Cortex of kidney (tissue), 1 donor: ENCODE data around the gene CCAR1.
"Not testable (repeated sequence)": the region's sequence is repeated elsewhere in the genome, so short reads cannot be mapped to it uniquely, and the experiment has no call there.

Experiments
- DNase-seq: peaks from one replicate; lab custom pipeline; 2025; lab: John Stamatoyannopoulos, UW

CCAR1 gene

GRCh38 chr10:68827592-68827959 is 106.5 kb downstream of the CCAR1 start:
- DNase-seq = not testable (repeated sequence)

DNA sequence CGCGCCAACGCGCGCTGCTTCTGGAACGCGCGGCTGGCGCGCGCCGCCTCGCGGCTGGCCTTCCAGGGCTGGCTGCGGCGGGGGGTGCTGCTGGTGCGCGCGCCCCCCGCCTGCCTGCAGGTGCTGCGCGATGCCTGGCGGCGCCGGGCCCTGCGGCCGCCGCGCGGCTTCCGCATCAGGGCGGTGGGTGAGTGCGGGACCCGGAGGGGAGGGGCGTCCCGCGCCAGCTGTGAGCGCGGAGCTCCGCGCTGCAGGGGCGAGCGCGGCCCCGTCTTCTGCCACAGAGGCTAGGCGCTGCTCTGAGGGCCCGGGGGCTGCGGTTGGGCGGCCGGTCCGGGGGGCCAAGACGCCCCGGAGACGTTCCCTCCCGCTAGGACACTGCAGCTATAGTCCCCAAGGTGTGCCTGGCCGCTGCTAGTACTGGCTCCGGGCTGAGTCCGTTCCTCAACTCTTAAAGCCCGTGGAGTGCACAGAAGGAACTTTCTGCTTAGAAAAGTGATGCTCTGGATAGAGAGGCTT is 107.1 kb downstream of the CCAR1 start:
- not testable (repeated sequence) for DNase-seq

GRCh38 chr10:68828833-68829232 is 107.8 kb downstream of the CCAR1 start:
- DNase-seq = no peak

GRCh38 chr10:68829521-68829920 is 108.5 kb downstream of the CCAR1 start:
- no peak for DNase-seq

- no peak for DNase-seq
Observed at GRCh38 chr10:68829952-68830351, 108.9 kb downstream of the CCAR1 start.

- no peak for DNase-seq
Observed at GRCh38 chr10:68831961-68832455, 111.0 kb downstream of the CCAR1 start.

DNA sequence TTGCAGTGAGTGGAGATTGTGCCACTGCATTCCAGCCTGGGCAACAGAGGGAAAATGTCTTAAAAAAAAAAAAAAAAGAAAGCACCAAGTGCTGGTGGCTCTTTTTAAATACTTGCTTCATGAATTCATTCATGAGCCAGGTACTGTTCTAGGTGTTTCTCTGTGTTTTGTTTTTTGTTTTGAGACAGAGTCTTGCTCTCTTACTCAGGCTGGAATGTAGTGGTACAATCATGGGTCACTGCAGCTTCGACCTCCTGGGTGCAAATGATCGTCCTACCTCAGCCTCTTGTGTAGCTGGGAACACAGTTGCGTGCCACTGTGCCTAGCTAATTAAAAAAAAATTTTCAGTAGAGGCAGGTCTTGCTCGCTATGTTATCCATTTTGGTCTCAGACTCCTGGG is 111.6 kb downstream of the CCAR1 start:
- no peak for DNase-seq

- DNase-seq = no peak
Observed at GRCh38 chr10:68837626-68838322, 116.7 kb downstream of the CCAR1 start.

DNA sequence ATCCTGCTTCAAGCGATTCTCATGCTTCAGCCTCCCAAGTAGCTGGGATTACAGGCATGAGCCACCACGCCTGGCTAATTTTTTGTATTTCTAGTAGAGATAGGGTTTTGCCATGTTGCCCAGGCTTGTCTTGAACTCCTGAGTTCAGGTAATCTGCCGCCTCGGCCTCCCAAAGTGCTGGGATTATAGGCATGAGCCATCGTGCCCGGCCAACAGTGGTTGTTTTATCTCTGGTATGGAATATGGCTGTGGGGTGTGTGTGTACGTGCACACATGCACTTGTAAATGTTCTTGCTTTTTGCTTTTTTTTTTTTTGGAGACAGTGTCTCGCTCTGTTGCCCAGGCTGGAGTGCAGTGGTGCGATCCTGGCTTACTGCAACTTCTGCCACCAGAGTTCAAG is 119.6 kb downstream of the CCAR1 start:
- not testable (repeated sequence) for DNase-seq
